GM23338 (cell line): ENCODE results near the gene ATXN7. TPM values are rescaled to one million over a fixed set of nuclear protein-coding genes. Genes with fewer than 3 reads are reported as not detected.

Experiments used
- ATAC-seq: fragments of 200-7000 bp; cut with Tn5 transposase; 3 replicates; pipeline ENCODE4 v1.9.1; 2020
- DNase-seq: peaks from one replicate; pipeline ENCODE4 v3.0.0-alpha.2; 2015; ENCODE audit warnings: low spot score
- H2AFZ ChIP-seq: fragments of 200-600 bp; sonication (generic); 2 replicates; pipeline ENCODE4 v1.8.0; 2016; ENCODE audit warnings: antibody characterized with exemption, mild to moderate bottlenecking, moderate library complexity
- H3F3A ChIP-seq: fragments of 200-600 bp; sonication (generic); replicated peaks from 2 replicates; pipeline ENCODE4 v1.8.0; 2017; ENCODE audit warnings: antibody characterized with exemption, mixed run types, low read depth
- H3K27ac ChIP-seq: fragments of 200-600 bp; sonication (generic); 2 replicates; pipeline ENCODE4 v1.6.1; 2016; ENCODE audit warnings: low read depth
- H3K27me3 ChIP-seq: fragments of 200-600 bp; sonication (generic); 2 replicates; pipeline ENCODE4 v1.8.0; 2016; ENCODE audit warnings: mild to moderate bottlenecking, mixed run types, moderate library complexity; ENCODE audit not compliant: insufficient read depth
- H3K36me3 ChIP-seq: fragments of 200-600 bp; sonication (generic); 2 replicates; pipeline ENCODE4 v1.8.0; 2016; ENCODE audit warnings: mild to moderate bottlenecking; ENCODE audit not compliant: insufficient read depth
- H3K4me1 ChIP-seq: fragments of 200-600 bp; sonication (generic); 2 replicates; pipeline ENCODE4 v1.8.0; 2016; ENCODE audit warnings: mild to moderate bottlenecking, moderate library complexity; ENCODE audit not compliant: insufficient read depth
- H3K4me2 ChIP-seq: fragments of 200-600 bp; sonication (generic); 2 replicates; pipeline ENCODE4 v1.7.1; 2017; ENCODE audit warnings: mixed run types
- H3K4me3 ChIP-seq: fragments of 200-600 bp; sonication (generic); 2 replicates; pipeline ENCODE4 v1.6.1; 2016; ENCODE audit warnings: mixed run types
- H3K79me2 ChIP-seq: fragments of 200-600 bp; sonication (generic); replicated peaks from 2 replicates; pipeline ENCODE4 v1.8.0; 2017; ENCODE audit warnings: mild to moderate bottlenecking; ENCODE audit not compliant: insufficient read depth
- H3K9me2 ChIP-seq: fragments of 200-600 bp; sonication (generic); 2 replicates; pipeline ENCODE4 v1.8.0; 2017; ENCODE audit not compliant: insufficient read depth
- H4K20me1 ChIP-seq: fragments of 200-600 bp; sonication (generic); replicated peaks from 2 replicates; pipeline ENCODE4 v1.8.0; 2017; ENCODE audit warnings: mild to moderate bottlenecking; ENCODE audit not compliant: insufficient read depth
- H3K27ac Mint-ChIP-seq: 2 replicates; pipeline ENCODE4 v1.8.0; 2020; ENCODE audit warnings: inconsistent platforms, mild to moderate bottlenecking, moderate library complexity, mixed read lengths
- H3K27me3 Mint-ChIP-seq: 3 replicates; pipeline ENCODE4 v1.8.0; 2022; ENCODE audit warnings: low read depth, mild to moderate bottlenecking, moderate library complexity, mixed read lengths, inconsistent platforms; ENCODE audit not compliant: insufficient read depth, poor library complexity
- H3K36me3 Mint-ChIP-seq: 3 replicates; pipeline ENCODE4 v1.8.0; 2021; ENCODE audit warnings: low read depth, mild to moderate bottlenecking, inconsistent platforms, moderate library complexity, mixed read lengths
- H3K4me1 Mint-ChIP-seq: 3 replicates; pipeline ENCODE4 v1.8.0; 2020; ENCODE audit warnings: mild to moderate bottlenecking, inconsistent platforms, mixed read lengths
- H3K4me3 Mint-ChIP-seq: 3 replicates; pipeline ENCODE4 v1.8.0; 2021; ENCODE audit warnings: moderate library complexity, mild to moderate bottlenecking, inconsistent platforms, mixed read lengths
- H3K9me3 Mint-ChIP-seq: 3 replicates; pipeline ENCODE4 v1.8.0; 2020; ENCODE audit warnings: moderate library complexity, mild to moderate bottlenecking, inconsistent platforms, mixed read lengths
- CREB1 ChIP-seq: fragments of 250-450 bp; sonication (Bioruptor Pico); IDR thresholded peaks from 2 replicates; pipeline ENCODE4 v1.5.0; 2020; ENCODE audit warnings: low read depth, mild to moderate bottlenecking, moderate library complexity
- EZH2 ChIP-seq: fragments of 200-600 bp; sonication (generic); IDR thresholded peaks from one replicate; pipeline ENCODE4 v1.8.0; 2017; ENCODE audit warnings: antibody characterized with exemption, mild to moderate bottlenecking, low read depth; ENCODE audit not compliant: unreplicated experiment
- JUNB ChIP-seq: IDR thresholded peaks from one replicate; pipeline ENCODE4 v1.6.1; 2016; ENCODE audit warnings: antibody characterized with exemption; ENCODE audit not compliant: unreplicated experiment
- NANOG ChIP-seq: IDR thresholded peaks from 2 replicates; pipeline ENCODE4 v1.6.1; 2016; ENCODE audit warnings: antibody characterized with exemption, borderline replicate concordance
- POLR2AphosphoS5 ChIP-seq: IDR thresholded peaks from 2 replicates; pipeline ENCODE4 v1.6.1; 2016; ENCODE audit warnings: antibody characterized with exemption, low read depth
- ZNF114 ChIP-seq: fragments of 250-450 bp; sonication (Bioruptor Pico); IDR thresholded peaks from 2 replicates; pipeline ENCODE4 v1.5.0; 2020; ENCODE audit warnings: mild to moderate bottlenecking, moderate library complexity
- ZNF331 ChIP-seq: fragments of 250-450 bp; sonication (Bioruptor Pico); IDR thresholded peaks from 2 replicates; pipeline ENCODE4 v1.5.0; 2020; ENCODE audit warnings: low read depth, mild to moderate bottlenecking, moderate library complexity
- polyA plus RNA-seq: library from polyadenylated mRNA; unstranded; fragments of >200 nt; fragmentation: Nextera tagmentation; extraction: Ambion mirVana; gene quantifications from 2 replicates; pipeline ENCODE4 v1.2.1, GENCODE V29; 2016
- total RNA-seq: library from RNA; depleted of rRNA; stranded (reverse); fragments of >200 nt; shearing (Covaris generic); gene quantifications from 2 replicates; pipeline ENCODE4 v1.2.3, GENCODE V29; 2014
- TF ChIP-seq, protein P1 (sequence below): fragments of 250-450 bp; sonication (Bioruptor Pico); IDR thresholded peaks from 2 replicates; pipeline ENCODE4 v1.5.0; 2020; ENCODE audit warnings: mild to moderate bottlenecking, moderate library complexity
- TF ChIP-seq, protein P2 (sequence below): IDR thresholded peaks from 2 replicates; pipeline ENCODE4 v1.6.1; 2016; ENCODE audit warnings: antibody characterized with exemption

The ATXN7 gene
- total and polyA plus RNA-seq, 2 experiments from 2014 or later = 4.0 to 17.2 TPM

DNA sequence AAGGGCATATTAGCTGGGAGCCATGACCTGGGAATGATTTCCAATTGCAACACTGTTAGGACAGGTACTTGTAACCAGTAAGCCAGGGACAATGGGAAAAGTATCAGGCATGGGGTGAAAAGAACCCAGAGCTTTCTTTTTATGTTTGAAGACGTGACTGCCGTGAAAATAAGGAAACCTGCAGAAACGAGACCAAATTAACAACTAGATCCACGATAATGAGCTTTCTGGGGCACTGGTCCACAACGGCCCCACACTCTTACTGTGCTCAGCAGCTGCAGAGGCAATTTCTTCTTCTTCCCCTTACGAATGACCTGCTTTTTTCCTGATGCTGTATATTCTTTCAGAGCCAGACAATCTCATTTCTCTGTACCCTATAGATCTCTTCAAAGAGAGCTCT is 33.1 kb upstream of the ATXN7 start (continued):
- TF ChIP-seq, protein P1, sequence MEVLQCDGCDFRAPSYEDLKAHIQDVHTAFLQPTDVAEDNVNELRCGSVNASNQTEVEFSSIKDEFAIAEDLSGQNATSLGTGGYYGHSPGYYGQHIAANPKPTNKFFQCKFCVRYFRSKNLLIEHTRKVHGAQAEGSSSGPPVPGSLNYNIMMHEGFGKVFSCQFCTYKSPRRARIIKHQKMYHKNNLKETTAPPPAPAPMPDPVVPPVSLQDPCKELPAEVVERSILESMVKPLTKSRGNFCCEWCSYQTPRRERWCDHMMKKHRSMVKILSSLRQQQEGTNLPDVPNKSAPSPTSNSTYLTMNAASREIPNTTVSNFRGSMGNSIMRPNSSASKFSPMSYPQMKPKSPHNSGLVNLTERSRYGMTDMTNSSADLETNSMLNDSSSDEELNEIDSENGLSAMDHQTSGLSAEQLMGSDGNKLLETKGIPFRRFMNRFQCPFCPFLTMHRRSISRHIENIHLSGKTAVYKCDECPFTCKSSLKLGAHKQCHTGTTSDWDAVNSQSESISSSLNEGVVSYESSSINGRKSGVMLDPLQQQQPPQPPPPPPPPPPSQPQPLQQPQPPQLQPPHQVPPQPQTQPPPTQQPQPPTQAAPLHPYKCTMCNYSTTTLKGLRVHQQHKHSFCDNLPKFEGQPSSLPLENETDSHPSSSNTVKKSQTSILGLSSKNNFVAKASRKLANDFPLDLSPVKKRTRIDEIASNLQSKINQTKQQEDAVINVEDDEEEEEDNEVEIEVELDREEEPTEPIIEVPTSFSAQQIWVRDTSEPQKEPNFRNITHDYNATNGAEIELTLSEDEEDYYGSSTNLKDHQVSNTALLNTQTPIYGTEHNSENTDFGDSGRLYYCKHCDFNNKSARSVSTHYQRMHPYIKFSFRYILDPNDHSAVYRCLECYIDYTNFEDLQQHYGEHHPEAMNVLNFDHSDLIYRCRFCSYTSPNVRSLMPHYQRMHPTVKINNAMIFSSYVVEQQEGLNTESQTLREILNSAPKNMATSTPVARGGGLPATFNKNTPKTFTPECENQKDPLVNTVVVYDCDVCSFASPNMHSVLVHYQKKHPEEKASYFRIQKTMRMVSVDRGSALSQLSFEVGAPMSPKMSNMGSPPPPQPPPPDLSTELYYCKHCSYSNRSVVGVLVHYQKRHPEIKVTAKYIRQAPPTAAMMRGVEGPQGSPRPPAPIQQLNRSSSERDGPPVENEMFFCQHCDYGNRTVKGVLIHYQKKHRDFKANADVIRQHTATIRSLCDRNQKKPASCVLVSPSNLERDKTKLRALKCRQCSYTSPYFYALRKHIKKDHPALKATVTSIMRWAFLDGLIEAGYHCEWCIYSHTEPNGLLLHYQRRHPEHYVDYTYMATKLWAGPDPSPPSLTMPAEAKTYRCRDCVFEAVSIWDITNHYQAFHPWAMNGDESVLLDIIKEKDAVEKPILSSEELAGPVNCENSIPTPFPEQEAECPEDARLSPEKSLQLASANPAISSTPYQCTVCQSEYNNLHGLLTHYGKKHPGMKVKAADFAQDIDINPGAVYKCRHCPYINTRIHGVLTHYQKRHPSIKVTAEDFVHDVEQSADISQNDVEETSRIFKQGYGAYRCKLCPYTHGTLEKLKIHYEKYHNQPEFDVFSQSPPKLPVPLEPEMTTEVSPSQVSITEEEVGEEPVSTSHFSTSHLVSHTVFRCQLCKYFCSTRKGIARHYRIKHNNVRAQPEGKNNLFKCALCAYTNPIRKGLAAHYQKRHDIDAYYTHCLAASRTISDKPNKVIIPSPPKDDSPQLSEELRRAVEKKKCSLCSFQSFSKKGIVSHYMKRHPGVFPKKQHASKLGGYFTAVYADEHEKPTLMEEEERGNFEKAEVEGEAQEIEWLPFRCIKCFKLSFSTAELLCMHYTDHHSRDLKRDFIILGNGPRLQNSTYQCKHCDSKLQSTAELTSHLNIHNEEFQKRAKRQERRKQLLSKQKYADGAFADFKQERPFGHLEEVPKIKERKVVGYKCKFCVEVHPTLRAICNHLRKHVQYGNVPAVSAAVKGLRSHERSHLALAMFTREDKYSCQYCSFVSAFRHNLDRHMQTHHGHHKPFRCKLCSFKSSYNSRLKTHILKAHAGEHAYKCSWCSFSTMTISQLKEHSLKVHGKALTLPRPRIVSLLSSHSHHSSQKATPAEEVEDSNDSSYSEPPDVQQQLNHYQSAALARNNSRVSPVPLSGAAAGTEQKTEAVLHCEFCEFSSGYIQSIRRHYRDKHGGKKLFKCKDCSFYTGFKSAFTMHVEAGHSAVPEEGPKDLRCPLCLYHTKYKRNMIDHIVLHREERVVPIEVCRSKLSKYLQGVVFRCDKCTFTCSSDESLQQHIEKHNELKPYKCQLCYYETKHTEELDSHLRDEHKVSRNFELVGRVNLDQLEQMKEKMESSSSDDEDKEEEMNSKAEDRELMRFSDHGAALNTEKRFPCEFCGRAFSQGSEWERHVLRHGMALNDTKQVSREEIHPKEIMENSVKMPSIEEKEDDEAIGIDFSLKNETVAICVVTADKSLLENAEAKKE (CRISPR knock-in tag) = no peak
- no peak for TF ChIP-seq EZH2
- no peak for TF ChIP-seq ZNF114 (CRISPR knock-in tag)
- no peak for TF ChIP-seq CREB1 (CRISPR knock-in tag)
- TF ChIP-seq ZNF331 (CRISPR knock-in tag) = no peak
- TF ChIP-seq NANOG = no peak
- TF ChIP-seq POLR2AphosphoS5 = no peak
- no peak for TF ChIP-seq JUNB
- TF ChIP-seq, protein P2, sequence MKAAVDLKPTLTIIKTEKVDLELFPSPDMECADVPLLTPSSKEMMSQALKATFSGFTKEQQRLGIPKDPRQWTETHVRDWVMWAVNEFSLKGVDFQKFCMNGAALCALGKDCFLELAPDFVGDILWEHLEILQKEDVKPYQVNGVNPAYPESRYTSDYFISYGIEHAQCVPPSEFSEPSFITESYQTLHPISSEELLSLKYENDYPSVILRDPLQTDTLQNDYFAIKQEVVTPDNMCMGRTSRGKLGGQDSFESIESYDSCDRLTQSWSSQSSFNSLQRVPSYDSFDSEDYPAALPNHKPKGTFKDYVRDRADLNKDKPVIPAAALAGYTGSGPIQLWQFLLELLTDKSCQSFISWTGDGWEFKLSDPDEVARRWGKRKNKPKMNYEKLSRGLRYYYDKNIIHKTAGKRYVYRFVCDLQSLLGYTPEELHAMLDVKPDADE = no peak

DNA sequence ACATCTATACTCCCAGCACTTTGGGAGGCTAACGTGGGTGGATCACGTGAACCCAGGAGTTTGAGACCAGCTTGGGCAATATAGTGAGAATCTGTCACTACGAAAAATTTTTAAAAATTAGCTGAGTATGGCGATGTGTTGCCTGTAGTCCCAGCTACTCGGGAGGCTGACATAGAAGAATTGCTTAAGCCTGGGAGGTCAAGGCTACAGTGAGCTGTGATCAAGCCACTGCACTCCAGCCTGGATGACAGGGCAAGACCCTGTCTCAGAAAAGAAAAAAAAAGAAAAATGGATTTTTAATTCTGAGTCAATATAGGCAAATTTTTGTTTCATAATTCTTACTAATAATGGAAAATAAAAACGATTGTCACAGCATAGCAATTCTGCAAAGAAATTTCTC is 31.3 kb upstream of the ATXN7 start:
- Histone ChIP-seq H3K4me3 (no peak overlapping the region), H3K9me2 (no peaks in the 10 kb centered on the region), H4K20me1 (no peaks in the 10 kb centered on the region; the same call in 1 of the 2 replicates), H3K27ac (no peak overlapping the region), H3K79me2 (no peaks in the 10 kb centered on the region), H2AFZ (no peak overlapping the region), H3K36me3 (no peaks in the 10 kb centered on the region; the same call in 1 of the 2 replicates), H3K4me1 (no peaks in the 10 kb centered on the region), H3F3A (no peaks in the 10 kb centered on the region), H3K4me2 (no peak overlapping the region), H3K27me3 (no peaks in the 10 kb centered on the region)
- no peaks in the 10 kb centered on the region for H3K4me1 Mint-ChIP-seq
- no peaks in the 10 kb centered on the region; the same call in 2 of the 3 replicates for H3K9me3 Mint-ChIP-seq
- ATAC-seq = no peak
- no peak overlapping the region for H3K27ac Mint-ChIP-seq
- no peak for DNase-seq
- H3K27me3 Mint-ChIP-seq = no peaks in the 10 kb centered on the region
- H3K4me3 Mint-ChIP-seq = no peak overlapping the region
- H3K36me3 Mint-ChIP-seq = peaks cover 32% of the 10 kb centered on the region
- TF ChIP-seq, protein P1 (CRISPR knock-in tag) = no peak
- TF ChIP-seq ZNF331 (CRISPR knock-in tag) = no peak
- no peak for TF ChIP-seq POLR2AphosphoS5
- no peak for TF ChIP-seq CREB1 (CRISPR knock-in tag)
